Upper lobe of right lung (tissue), 1 donor: ENCODE results near the gene PUM2. TPM values are rescaled to one million over a fixed set of nuclear protein-coding genes. Genes with fewer than 3 reads are reported as not detected.

Source experiments
- ATAC-seq: fragments of 200-7000 bp; cut with Tn5 transposase; one replicate; pipeline ENCODE4 v1.9.1; 2020; ENCODE audit warnings: mild to moderate bottlenecking, moderate library complexity
- DNase-seq: peaks from one replicate; pipeline ENCODE4 v3.0.0-alpha.2; 2020
- H3K27ac ChIP-seq: fragments of 200-600 bp; one replicate; pipeline ENCODE4 v1.8.0; 2022
- H3K27me3 ChIP-seq: fragments of 200-600 bp; one replicate; pipeline ENCODE4 v1.8.0; 2022; ENCODE audit warnings: mild to moderate bottlenecking
- H3K36me3 ChIP-seq: fragments of 200-600 bp; one replicate; pipeline ENCODE4 v1.8.0; 2022
- H3K4me1 ChIP-seq: fragments of 200-600 bp; one replicate; pipeline ENCODE4 v1.8.0; 2022
- H3K4me3 ChIP-seq: fragments of 200-600 bp; one replicate; pipeline ENCODE4 v1.8.0; 2022; ENCODE audit warnings: mild to moderate bottlenecking
- H3K9me3 ChIP-seq: fragments of 200-600 bp; one replicate; pipeline ENCODE4 v1.8.0; 2022
- CTCF ChIP-seq: fragments of 200-600 bp; IDR thresholded peaks from one replicate; pipeline ENCODE4 v1.8.0; 2022; ENCODE audit warnings: antibody characterized with exemption
- intact Hi-C: fragments of 100-400 bp; cut with DNase I; formaldehyde crosslinking; loops from one replicate; pipeline ENCODE4 v1.11.0; 2022
- total RNA-seq: library from RNA; stranded (reverse); fragmentation: NEBNext Ultra II Directional; extraction: Animal tissue kit (Norgen Biotek cat#: 25700); gene quantifications from one replicate; pipeline ENCODE4 v1.2.1, GENCODE V29; 2021
- donor health status: DM: no; HTN: yes; CAD: no; lungs with severe emphysema.

Gene PUM2
- total RNA-seq, 1 donor from 2014 or later = 116 TPM

- DNase-seq (no peak), ATAC-seq (no peak)
- TF ChIP-seq CTCF = no peak
- H3K9me3 ChIP-seq = no peaks in the 10 kb centered on the region
- H3K4me3 ChIP-seq = no peak overlapping the region
- intact Hi-C loops = no loop called here
- no peak overlapping the region for H3K27ac ChIP-seq
- H3K36me3 ChIP-seq = no peaks in the 10 kb centered on the region
- peaks cover 1% of the 10 kb centered on the region for H3K4me1 ChIP-seq
- H3K27me3 ChIP-seq = no peaks in the 10 kb centered on the region
Measured at GRCh38 chr2:20365249-20365817, 14.7 kb upstream of the PUM2 start.

GRCh38 chr2:20363578-20363977 is 12.9 kb upstream of the PUM2 start:
- H3K27ac ChIP-seq = no peak overlapping the region
- ATAC-seq (no peak), DNase-seq (no peak)
- no peak overlapping the region for H3K4me3 ChIP-seq
- H3K27me3 ChIP-seq = no peaks in the 10 kb centered on the region
- no peaks in the 10 kb centered on the region for H3K9me3 ChIP-seq
- no peak for TF ChIP-seq CTCF
- intact Hi-C loops = no loop called here
- H3K36me3 ChIP-seq = no peaks in the 10 kb centered on the region
- peaks cover 4% of the 10 kb centered on the region for H3K4me1 ChIP-seq

- Histone ChIP-seq H3K9me3 (no peaks in the 10 kb centered on the region), H3K27ac (no peak overlapping the region), H3K36me3 (no peaks in the 10 kb centered on the region), H3K4me3 (no peak overlapping the region), H3K27me3 (no peaks in the 10 kb centered on the region), H3K4me1 (peaks cover 4% of the 10 kb centered on the region)
- ATAC-seq (no peak), DNase-seq (no peak)
- no peak for TF ChIP-seq CTCF
- intact Hi-C loops = no loop called here
Measured at GRCh38 chr2:20362701-20363435, 12.2 kb upstream of the PUM2 start.

- Histone ChIP-seq H3K4me3 (no peak overlapping the region), H3K27ac (no peak overlapping the region), H3K4me1 (peaks cover 4% of the 10 kb centered on the region), H3K27me3 (no peaks in the 10 kb centered on the region), H3K9me3 (no peaks in the 10 kb centered on the region), H3K36me3 (no peaks in the 10 kb centered on the region)
- TF ChIP-seq CTCF = no peak
- DNase-seq = no peak
- intact Hi-C loops = no loop called here
- no peak for ATAC-seq
Measured at GRCh38 chr2:20361893-20362292, 11.2 kb upstream of the PUM2 start.

- DNase-seq = no peak
- peaks cover 4% of the 10 kb centered on the region for H3K4me1 ChIP-seq
- no peak overlapping the region for H3K27ac ChIP-seq
- no peaks in the 10 kb centered on the region for H3K9me3 ChIP-seq
- no peak overlapping the region for H3K4me3 ChIP-seq
- intact Hi-C loops = no loop called here
- H3K27me3 ChIP-seq = no peaks in the 10 kb centered on the region
- H3K36me3 ChIP-seq = no peaks in the 10 kb centered on the region
- no peak for TF ChIP-seq CTCF
- ATAC-seq = no peak
Measured at GRCh38 chr2:20359096-20359495, 8.5 kb upstream of the PUM2 start.
